ENCODE measurements around the gene GMIP. TPM values are rescaled to one million over a fixed set of nuclear protein-coding genes. Genes with fewer than 3 reads are reported as not detected.

GMIP gene
- total RNA-seq, 1 donor from 2014 or later = 12.3 TPM

- Histone ChIP-seq H3K4me1 (no peaks in the 10 kb centered on the region), H3K9me3 (no peaks in the 10 kb centered on the region), H3K27ac (no peak overlapping the region), H3K4me3 (no peak overlapping the region), H3K27me3 (no peaks in the 10 kb centered on the region), H3K36me3 (peaks cover 0 to 17% of the 10 kb centered on the region in 2 donors)
- intact Hi-C loops (cut with DNase I) = no loop called here
- TF ChIP-seq POLR2A (IDR thresholded peaks at IDR 0.05) (no peak), CTCF (IDR thresholded peaks at IDR 0.05) (no peak), POLR2AphosphoS5 (IDR thresholded peaks at IDR 0.05; ENCODE audit: insufficient read depth in 1 of 2, low read depth in 1 of 2) (no peak)
- DNase-seq (ENCODE audit: extremely low spot score in 2 of 2) = no peak
Observed at GRCh38 chr19:19634516-19635312, 8.7 kb downstream of the GMIP start.

GRCh38 chr19:19633711-19634515, 9.5 kb downstream of the GMIP start:
- DNase-seq (ENCODE audit: extremely low spot score in 2 of 2) = no peak
- Histone ChIP-seq H3K27me3 (no peaks in the 10 kb centered on the region), H3K4me3 (no peak overlapping the region), H3K4me1 (peaks cover under 1% of the 10 kb centered on the region), H3K27ac (no peak overlapping the region), H3K9me3 (no peaks in the 10 kb centered on the region), H3K36me3 (peaks cover 0 to 17% of the 10 kb centered on the region in 2 donors)
- intact Hi-C loops (cut with DNase I) = no loop called here
- no peak for TF ChIP-seq POLR2A (IDR thresholded peaks at IDR 0.05)
- no peak for TF ChIP-seq POLR2AphosphoS5 (IDR thresholded peaks at IDR 0.05; ENCODE audit: insufficient read depth in 1 of 2, low read depth in 1 of 2)
- no peak for TF ChIP-seq CTCF (IDR thresholded peaks at IDR 0.05)

DNA sequence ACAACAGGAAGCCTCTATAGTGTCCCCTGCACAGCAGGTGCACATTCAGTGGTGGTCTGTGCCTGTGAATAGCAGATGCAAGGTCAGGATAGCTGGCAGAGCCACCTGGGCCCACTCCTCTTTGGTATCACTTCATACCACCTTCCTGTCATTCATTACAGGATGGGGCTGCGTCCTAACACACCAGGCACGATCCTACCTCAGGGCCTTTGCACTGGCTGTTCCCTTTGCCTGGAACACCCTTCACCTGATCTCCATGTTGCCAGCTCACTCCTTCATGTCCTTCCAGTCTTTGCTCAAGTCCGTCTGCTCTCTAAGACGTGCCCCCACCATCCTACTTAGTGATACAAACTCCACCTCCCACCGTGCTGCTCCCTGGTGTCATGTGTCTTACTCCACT, 10.8 kb downstream of the GMIP start:
- intact Hi-C loops (cut with DNase I) = no loop called here
- peaks cover 0 to 17% of the 10 kb centered on the region in 2 donors for H3K36me3 ChIP-seq
- no peak overlapping the region for H3K27ac ChIP-seq
- DNase-seq (ENCODE audit: extremely low spot score in 2 of 2) = no peak
- H3K4me1 ChIP-seq = peaks cover 11% of the 10 kb centered on the region
- TF ChIP-seq CTCF (IDR thresholded peaks at IDR 0.05) = no peak
- no peak for TF ChIP-seq POLR2AphosphoS5 (IDR thresholded peaks at IDR 0.05; ENCODE audit: insufficient read depth in 1 of 2, low read depth in 1 of 2)
- no peak for TF ChIP-seq POLR2A (IDR thresholded peaks at IDR 0.05)
- no peaks in the 10 kb centered on the region for H3K27me3 ChIP-seq
- H3K9me3 ChIP-seq = no peaks in the 10 kb centered on the region
- H3K4me3 ChIP-seq = no peak overlapping the region

DNA sequence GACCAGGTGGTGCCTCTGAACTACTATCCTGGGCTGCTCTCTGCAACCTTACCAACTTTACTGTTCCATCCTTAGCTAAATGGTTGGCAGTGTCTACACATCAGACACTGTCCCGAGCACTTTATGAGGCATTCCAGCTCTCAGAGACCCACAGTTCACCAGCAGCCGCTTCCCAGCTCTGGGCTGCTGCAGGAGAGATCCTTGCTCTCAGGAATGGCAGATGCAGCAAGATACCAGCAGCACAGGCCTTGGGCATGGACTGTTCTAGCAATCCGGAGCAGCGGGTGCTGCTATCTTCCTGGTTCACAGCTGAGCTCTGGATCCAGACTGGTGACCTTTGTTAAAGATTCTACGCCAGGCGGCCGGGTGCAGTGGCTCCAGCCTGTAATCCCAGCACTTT, 12.1 kb downstream of the GMIP start:
- intact Hi-C loops (cut with DNase I) = no loop called here
- Histone ChIP-seq H3K36me3 (peaks cover 0 to 17% of the 10 kb centered on the region in 2 donors), H3K4me3 (no peak overlapping the region), H3K27ac (no peak overlapping the region), H3K9me3 (no peaks in the 10 kb centered on the region), H3K27me3 (no peaks in the 10 kb centered on the region), H3K4me1 (peaks cover 15% of the 10 kb centered on the region)
- TF ChIP-seq CTCF (IDR thresholded peaks at IDR 0.05) (no peak), POLR2AphosphoS5 (IDR thresholded peaks at IDR 0.05; ENCODE audit: insufficient read depth in 1 of 2, low read depth in 1 of 2) (no peak), POLR2A (IDR thresholded peaks at IDR 0.05) (no peak)
- DNase-seq (ENCODE audit: extremely low spot score in 2 of 2) = no peak

All from vagina (tissue), 2 donors.